ENCODE results near the gene ZNF558. TPM values are rescaled to one million over a fixed set of nuclear protein-coding genes. Genes with fewer than 3 reads are reported as not detected.

The ZNF558 gene
- total and polyA plus RNA-seq, 2 of the 8 experiments (the other 6 are each of a cell fraction or from before 2014, with no cell fraction given), result 4.3 to 14.3 TPM

- Histone ChIP-seq H3K4me2 (ENCODE audit: insufficient read depth in 1 of 2, low read depth in 2 of 2, low read length in 2 of 2) (no peak overlapping the region), H4K8ac (ENCODE audit: extremely low read depth, insufficient read depth, low read length) (no peak overlapping the region), H4K20me1 (replicated peaks in 1 of 2; ENCODE audit: control insufficient read depth in 1 of 2, insufficient read depth in 2 of 2, low read length in 2 of 2) (no peaks in the 10 kb centered on the region), H3K18ac (ENCODE audit: extremely low read depth, low read length) (no peak overlapping the region), H2AK5ac (ENCODE audit: low read depth, low read length) (no peak overlapping the region), H3K27me3 (replicated peaks in 1 of 4; ENCODE audit: control insufficient read depth in 3 of 4, extremely low read depth in 1 of 4, insufficient read depth in 3 of 4, low read length in 3 of 4) (no peaks in the 10 kb centered on the region), H3K9me3 (ENCODE audit: insufficient read depth in 2 of 2, low read depth in 1 of 2, low read length in 1 of 2) (peaks cover 44 to 59% of the 10 kb centered on the region in 2 experiments), H3K23me2 (ENCODE audit: low read depth, low read length) (no peaks in the 10 kb centered on the region; the same call in 1 of the 2 replicates), H2BK20ac (ENCODE audit: low read length) (no peak overlapping the region), H3K27ac (ENCODE audit: low read depth, low read length) (no peak overlapping the region), H3K4ac (replicated peaks; ENCODE audit: insufficient read length, low read depth, low read length) (no peak overlapping the region), H3K36me3 (ENCODE audit: control insufficient read depth in 2 of 4, insufficient read depth in 4 of 4, low read length in 3 of 4) (no peaks in the 10 kb centered on the region), H2BK120ac (replicated peaks; ENCODE audit: low read depth, low read length) (no peak overlapping the region), H4K91ac (replicated peaks; ENCODE audit: insufficient read length, low read length) (no peak overlapping the region), H3K14ac (ENCODE audit: insufficient read length) (no peak overlapping the region), H4K5ac (ENCODE audit: insufficient read length, low read depth, low read length) (no peak overlapping the region), H2BK5ac (ENCODE audit: low read depth, low read length) (no peak overlapping the region), H3K23ac (ENCODE audit: insufficient read length) (no peak overlapping the region), H2BK12ac (ENCODE audit: low read depth, low read length) (no peak overlapping the region), H3K79me2 (ENCODE audit: control insufficient read depth in 1 of 2, insufficient read depth in 2 of 2, low read length in 2 of 2) (no peaks in the 10 kb centered on the region), H3K56ac (replicated peaks; ENCODE audit: insufficient read length, low read depth, low read length) (no peak overlapping the region), H2BK15ac (ENCODE audit: low read length) (no peak overlapping the region), H3K79me1 (ENCODE audit: low read depth, low read length) (no peaks in the 10 kb centered on the region), H2AFZ (ENCODE audit: low read length) (no peak overlapping the region), H3K4me1 (replicated peaks in 1 of 4; ENCODE audit: control insufficient read depth in 3 of 4, insufficient read depth in 4 of 4, low read length in 3 of 4) (no peaks in the 10 kb centered on the region), H3K9ac (replicated peaks in 1 of 4; ENCODE audit: extremely low read depth in 1 of 4, low read depth in 3 of 4, low read length in 3 of 4) (no peak overlapping the region), H3K4me3 (ENCODE audit: extremely low read depth in 1 of 4, insufficient read depth in 2 of 4, low read depth in 3 of 4, low read length in 4 of 4) (no peak overlapping the region)
- ChIA-PET CTCF (ENCODE audit: partially characterized antibody) (no interaction called here), POLR2A (ENCODE audit: partially characterized antibody) (no interaction called here)
- 85% methylated on average over 5 of the region's 5 CpGs; no CpG with 5 or more reads in 1 of the 2 experiments for WGBS, 2 experiments (ENCODE audit: extremely low coverage in 1 of 2, insufficient coverage in 1 of 2, insufficient read length in 1 of 2, insufficient replicate concordance in 2 of 2, low coverage in 1 of 2, low lambda C conversion rate in 2 of 2, missing lambda C conversion rate in 1 of 2)
- no peak for TF ChIP-seq NANOG (IDR thresholded peaks at IDR 0.05; ENCODE audit: insufficient read depth, low read depth, low read length, poor library complexity, severe bottlenecking)
- no peak for TF ChIP-seq EZH2 (IDR thresholded peaks at IDR 0.05; ENCODE audit: low read depth, low read length, severe bottlenecking)
- no peak for TF ChIP-seq TAF1 (IDR thresholded peaks at IDR 0.05; ENCODE audit: low read depth, low read length)
- no peak for TF ChIP-seq TBP (IDR thresholded peaks at IDR 0.05; ENCODE audit: low read depth, low read length)
- TF ChIP-seq HDAC6 (IDR thresholded peaks at IDR 0.05; ENCODE audit: low read depth, low read length), result no peak
- no peak for TF ChIP-seq SP4 (IDR thresholded peaks at IDR 0.05; ENCODE audit: low read length)
- no peak for TF ChIP-seq BRCA1 (IDR thresholded peaks at IDR 0.05; ENCODE audit: low read depth, low read length)
- TF ChIP-seq BACH1 (IDR thresholded peaks at IDR 0.05; ENCODE audit: low read length), result no peak
- TF ChIP-seq CREB1 (IDR thresholded peaks at IDR 0.05), result no peak
- no peak for TF ChIP-seq MAFK (IDR thresholded peaks at IDR 0.05; ENCODE audit: low read depth, low read length)
- DNase-seq (ENCODE audit: low read depth in 1 of 2, low spot score in 2 of 2) (no peak), FAIRE-seq (no peak)
These were observed 8.6 kb upstream of the ZNF558 start for GRCh38 chr19:8840708-8841107.
